HEK293 (cell line): ENCODE results near the gene LILRA2.

Experiments used
- ZBTB21 ChIP-seq: fragments of 450-650 bp; formaldehyde crosslinking; IDR thresholded peaks from 2 replicates; pipeline ENCODE4 v1.5.1; 2017; ENCODE audit warnings: missing biosample characterization, missing genetic modification characterization
- ZBTB48 ChIP-seq: fragments of 450-650 bp; formaldehyde crosslinking; IDR thresholded peaks from 2 replicates; pipeline ENCODE4 v1.5.1; 2016; ENCODE audit warnings: missing biosample characterization, missing genetic modification characterization
- ZFP69B ChIP-seq: fragments of 450-650 bp; formaldehyde crosslinking; IDR thresholded peaks from 2 replicates; pipeline ENCODE4 v1.5.1; 2016; ENCODE audit warnings: missing biosample characterization, missing genetic modification characterization
- ZNF121 ChIP-seq: fragments of 450-650 bp; formaldehyde crosslinking; IDR thresholded peaks from 2 replicates; pipeline ENCODE4 v1.5.1; 2016; ENCODE audit warnings: missing biosample characterization, missing genetic modification characterization
- ZNF146 ChIP-seq: fragments of 450-650 bp; formaldehyde crosslinking; IDR thresholded peaks from 2 replicates; pipeline ENCODE4 v1.5.1; 2016; ENCODE audit warnings: missing biosample characterization, missing genetic modification characterization
- ZNF274 ChIP-seq, 2 experiments: fragments of 200-500 bp in 1 of 2; fragments of 450-650 bp in 1 of 2; sonication (Bioruptor generic) in 1 of 2; formaldehyde crosslinking in 1 of 2; IDR thresholded peaks; 2 replicates each; pipeline versions ENCODE4 v1.5.1 to v1.6.1; 2014 to 2016; ENCODE audit warnings: borderline replicate concordance in 1 of 2, inconsistent platforms in 1 of 2, low read length in 1 of 2, missing biosample characterization in 1 of 2, missing genetic modification characterization in 1 of 2
- ZNF350 ChIP-seq: fragments of 450-650 bp; formaldehyde crosslinking; IDR thresholded peaks from 2 replicates; pipeline ENCODE4 v1.5.0; 2017; ENCODE audit warnings: missing biosample characterization, mild to moderate bottlenecking, missing genetic modification characterization
- ZNF600 ChIP-seq: fragments of 450-650 bp; formaldehyde crosslinking; IDR thresholded peaks from 2 replicates; pipeline ENCODE4 v1.5.1; 2016; ENCODE audit warnings: missing biosample characterization, missing genetic modification characterization
- TF ChIP-seq, protein P1 (sequence below): fragments of 450-650 bp; formaldehyde crosslinking; IDR thresholded peaks from 2 replicates; pipeline ENCODE4 v1.5.1; 2016; ENCODE audit warnings: missing biosample characterization, missing genetic modification characterization
- TF ChIP-seq, protein P2 (sequence below): fragments of 450-650 bp; formaldehyde crosslinking; optimal IDR thresholded peaks from 2 replicates; pipeline ENCODE3; 2016; ENCODE audit warnings: missing biosample characterization, mild to moderate bottlenecking, missing genetic modification characterization
- TF ChIP-seq, protein P3 (sequence below): fragments of 450-650 bp; formaldehyde crosslinking; conservative IDR thresholded peaks from 2 replicates; pipeline ENCODE4 v1.5.1; 2016; ENCODE audit warnings: low read depth, missing biosample characterization, missing genetic modification characterization
- TF ChIP-seq, protein P4 (sequence below): fragments of 450-650 bp; formaldehyde crosslinking; IDR thresholded peaks from 2 replicates; pipeline ENCODE4 v1.5.1; 2016; ENCODE audit warnings: missing biosample characterization, missing genetic modification characterization
- TF ChIP-seq, protein P5 (sequence below): fragments of 450-650 bp; formaldehyde crosslinking; IDR thresholded peaks from 2 replicates; pipeline ENCODE4 v1.5.1; 2016; ENCODE audit warnings: missing biosample characterization, missing genetic modification characterization

DNA sequence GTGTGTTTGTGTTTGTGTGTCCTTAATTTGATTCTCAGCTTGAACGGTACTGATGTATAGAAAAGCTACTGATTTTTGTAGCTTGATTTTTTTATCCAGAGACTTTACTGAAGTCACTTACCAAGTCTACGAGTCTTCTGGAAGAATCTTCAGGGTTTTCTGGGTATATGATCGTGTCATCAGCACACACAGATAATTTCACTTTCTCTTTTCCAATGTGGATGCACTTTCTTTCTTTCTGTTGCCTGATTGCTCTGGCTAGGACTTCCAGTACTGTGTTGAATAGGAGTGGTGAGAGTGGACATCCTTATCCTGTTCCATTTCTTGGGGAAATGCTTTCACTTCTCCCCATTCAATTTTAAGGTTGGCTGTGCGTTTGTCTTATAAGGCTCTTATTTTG lies 48.8 kb downstream of the LILRA2 start:
- TF ChIP-seq ZBTB21 (tag by site-specific recombination) (no peak), ZNF350 (tag by site-specific recombination) (no peak), ZBTB48 (tag by site-specific recombination) (no peak), ZFP69B (tag by site-specific recombination) (no peak), ZNF146 (no peak), ZNF274 (IDR thresholded peaks at IDR 0.05; ENCODE audit: low read length) (no peak), ZNF274 (tag by site-specific recombination; IDR thresholded peaks at IDR 0.05; ENCODE audit: borderline replicate concordance) (no peak), ZNF600 (tag by site-specific recombination) (no peak), ZNF121 (no peak)
- TF ChIP-seq, protein P1, sequence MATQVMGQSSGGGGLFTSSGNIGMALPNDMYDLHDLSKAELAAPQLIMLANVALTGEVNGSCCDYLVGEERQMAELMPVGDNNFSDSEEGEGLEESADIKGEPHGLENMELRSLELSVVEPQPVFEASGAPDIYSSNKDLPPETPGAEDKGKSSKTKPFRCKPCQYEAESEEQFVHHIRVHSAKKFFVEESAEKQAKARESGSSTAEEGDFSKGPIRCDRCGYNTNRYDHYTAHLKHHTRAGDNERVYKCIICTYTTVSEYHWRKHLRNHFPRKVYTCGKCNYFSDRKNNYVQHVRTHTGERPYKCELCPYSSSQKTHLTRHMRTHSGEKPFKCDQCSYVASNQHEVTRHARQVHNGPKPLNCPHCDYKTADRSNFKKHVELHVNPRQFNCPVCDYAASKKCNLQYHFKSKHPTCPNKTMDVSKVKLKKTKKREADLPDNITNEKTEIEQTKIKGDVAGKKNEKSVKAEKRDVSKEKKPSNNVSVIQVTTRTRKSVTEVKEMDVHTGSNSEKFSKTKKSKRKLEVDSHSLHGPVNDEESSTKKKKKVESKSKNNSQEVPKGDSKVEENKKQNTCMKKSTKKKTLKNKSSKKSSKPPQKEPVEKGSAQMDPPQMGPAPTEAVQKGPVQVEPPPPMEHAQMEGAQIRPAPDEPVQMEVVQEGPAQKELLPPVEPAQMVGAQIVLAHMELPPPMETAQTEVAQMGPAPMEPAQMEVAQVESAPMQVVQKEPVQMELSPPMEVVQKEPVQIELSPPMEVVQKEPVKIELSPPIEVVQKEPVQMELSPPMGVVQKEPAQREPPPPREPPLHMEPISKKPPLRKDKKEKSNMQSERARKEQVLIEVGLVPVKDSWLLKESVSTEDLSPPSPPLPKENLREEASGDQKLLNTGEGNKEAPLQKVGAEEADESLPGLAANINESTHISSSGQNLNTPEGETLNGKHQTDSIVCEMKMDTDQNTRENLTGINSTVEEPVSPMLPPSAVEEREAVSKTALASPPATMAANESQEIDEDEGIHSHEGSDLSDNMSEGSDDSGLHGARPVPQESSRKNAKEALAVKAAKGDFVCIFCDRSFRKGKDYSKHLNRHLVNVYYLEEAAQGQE (tag by site-specific recombination) = no peak
- TF ChIP-seq, protein P2, sequence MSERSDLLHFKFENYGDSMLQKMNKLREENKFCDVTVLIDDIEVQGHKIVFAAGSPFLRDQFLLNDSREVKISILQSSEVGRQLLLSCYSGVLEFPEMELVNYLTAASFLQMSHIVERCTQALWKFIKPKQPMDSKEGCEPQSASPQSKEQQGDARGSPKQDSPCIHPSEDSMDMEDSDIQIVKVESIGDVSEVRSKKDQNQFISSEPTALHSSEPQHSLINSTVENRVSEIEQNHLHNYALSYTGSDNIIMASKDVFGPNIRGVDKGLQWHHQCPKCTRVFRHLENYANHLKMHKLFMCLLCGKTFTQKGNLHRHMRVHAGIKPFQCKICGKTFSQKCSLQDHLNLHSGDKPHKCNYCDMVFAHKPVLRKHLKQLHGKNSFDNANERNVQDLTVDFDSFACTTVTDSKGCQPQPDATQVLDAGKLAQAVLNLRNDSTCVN (tag by site-specific recombination) = no peak
- TF ChIP-seq, protein P3, sequence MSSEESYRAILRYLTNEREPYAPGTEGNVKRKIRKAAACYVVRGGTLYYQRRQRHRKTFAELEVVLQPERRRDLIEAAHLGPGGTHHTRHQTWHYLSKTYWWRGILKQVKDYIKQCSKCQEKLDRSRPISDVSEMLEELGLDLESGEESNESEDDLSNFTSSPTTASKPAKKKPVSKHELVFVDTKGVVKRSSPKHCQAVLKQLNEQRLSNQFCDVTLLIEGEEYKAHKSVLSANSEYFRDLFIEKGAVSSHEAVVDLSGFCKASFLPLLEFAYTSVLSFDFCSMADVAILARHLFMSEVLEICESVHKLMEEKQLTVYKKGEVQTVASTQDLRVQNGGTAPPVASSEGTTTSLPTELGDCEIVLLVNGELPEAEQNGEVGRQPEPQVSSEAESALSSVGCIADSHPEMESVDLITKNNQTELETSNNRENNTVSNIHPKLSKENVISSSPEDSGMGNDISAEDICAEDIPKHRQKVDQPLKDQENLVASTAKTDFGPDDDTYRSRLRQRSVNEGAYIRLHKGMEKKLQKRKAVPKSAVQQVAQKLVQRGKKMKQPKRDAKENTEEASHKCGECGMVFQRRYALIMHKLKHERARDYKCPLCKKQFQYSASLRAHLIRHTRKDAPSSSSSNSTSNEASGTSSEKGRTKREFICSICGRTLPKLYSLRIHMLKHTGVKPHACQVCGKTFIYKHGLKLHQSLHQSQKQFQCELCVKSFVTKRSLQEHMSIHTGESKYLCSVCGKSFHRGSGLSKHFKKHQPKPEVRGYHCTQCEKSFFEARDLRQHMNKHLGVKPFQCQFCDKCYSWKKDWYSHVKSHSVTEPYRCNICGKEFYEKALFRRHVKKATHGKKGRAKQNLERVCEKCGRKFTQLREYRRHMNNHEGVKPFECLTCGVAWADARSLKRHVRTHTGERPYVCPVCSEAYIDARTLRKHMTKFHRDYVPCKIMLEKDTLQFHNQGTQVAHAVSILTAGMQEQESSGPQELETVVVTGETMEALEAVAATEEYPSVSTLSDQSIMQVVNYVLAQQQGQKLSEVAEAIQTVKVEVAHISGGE (tag by site-specific recombination) = no peak
- TF ChIP-seq, protein P4, sequence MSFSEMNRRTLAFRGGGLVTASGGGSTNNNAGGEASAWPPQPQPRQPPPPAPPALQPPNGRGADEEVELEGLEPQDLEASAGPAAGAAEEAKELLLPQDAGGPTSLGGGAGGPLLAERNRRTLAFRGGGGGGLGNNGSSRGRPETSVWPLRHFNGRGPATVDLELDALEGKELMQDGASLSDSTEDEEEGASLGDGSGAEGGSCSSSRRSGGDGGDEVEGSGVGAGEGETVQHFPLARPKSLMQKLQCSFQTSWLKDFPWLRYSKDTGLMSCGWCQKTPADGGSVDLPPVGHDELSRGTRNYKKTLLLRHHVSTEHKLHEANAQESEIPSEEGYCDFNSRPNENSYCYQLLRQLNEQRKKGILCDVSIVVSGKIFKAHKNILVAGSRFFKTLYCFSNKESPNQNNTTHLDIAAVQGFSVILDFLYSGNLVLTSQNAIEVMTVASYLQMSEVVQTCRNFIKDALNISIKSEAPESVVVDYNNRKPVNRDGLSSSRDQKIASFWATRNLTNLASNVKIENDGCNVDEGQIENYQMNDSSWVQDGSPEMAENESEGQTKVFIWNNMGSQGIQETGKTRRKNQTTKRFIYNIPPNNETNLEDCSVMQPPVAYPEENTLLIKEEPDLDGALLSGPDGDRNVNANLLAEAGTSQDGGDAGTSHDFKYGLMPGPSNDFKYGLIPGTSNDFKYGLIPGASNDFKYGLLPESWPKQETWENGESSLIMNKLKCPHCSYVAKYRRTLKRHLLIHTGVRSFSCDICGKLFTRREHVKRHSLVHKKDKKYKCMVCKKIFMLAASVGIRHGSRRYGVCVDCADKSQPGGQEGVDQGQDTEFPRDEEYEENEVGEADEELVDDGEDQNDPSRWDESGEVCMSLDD (tag by site-specific recombination) = no peak
- TF ChIP-seq, protein P5, sequence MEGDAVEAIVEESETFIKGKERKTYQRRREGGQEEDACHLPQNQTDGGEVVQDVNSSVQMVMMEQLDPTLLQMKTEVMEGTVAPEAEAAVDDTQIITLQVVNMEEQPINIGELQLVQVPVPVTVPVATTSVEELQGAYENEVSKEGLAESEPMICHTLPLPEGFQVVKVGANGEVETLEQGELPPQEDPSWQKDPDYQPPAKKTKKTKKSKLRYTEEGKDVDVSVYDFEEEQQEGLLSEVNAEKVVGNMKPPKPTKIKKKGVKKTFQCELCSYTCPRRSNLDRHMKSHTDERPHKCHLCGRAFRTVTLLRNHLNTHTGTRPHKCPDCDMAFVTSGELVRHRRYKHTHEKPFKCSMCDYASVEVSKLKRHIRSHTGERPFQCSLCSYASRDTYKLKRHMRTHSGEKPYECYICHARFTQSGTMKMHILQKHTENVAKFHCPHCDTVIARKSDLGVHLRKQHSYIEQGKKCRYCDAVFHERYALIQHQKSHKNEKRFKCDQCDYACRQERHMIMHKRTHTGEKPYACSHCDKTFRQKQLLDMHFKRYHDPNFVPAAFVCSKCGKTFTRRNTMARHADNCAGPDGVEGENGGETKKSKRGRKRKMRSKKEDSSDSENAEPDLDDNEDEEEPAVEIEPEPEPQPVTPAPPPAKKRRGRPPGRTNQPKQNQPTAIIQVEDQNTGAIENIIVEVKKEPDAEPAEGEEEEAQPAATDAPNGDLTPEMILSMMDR (tag by site-specific recombination) = no peak
